ENCODE data around the gene IZUMO1R. TPM values are rescaled to one million over a fixed set of nuclear protein-coding genes. Genes with fewer than 3 reads are reported as not detected.

IZUMO1R gene
- total RNA-seq, 4 donors from 2014 or later: 0.59 TPM; not detected in 3

DNA sequence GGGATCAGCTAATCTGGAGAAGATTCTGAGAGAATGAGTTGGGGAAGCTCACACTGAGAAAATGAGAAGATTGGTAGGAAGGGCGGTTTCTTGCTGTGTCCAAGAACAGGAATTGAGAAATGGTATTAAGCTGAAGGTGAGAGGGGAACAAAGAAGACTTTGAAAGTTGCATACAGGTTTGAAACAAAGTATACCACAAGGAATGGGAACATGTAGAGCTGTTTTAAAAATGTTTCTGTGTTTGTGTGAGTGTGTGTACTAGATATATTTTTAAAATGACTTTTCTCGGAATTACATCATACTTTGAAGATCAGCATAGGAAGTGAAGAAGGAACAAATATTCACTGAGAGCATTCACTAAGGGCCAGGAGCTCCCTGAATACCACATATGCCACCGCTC lies 24.4 kb upstream of the IZUMO1R start:
- H3K27me3 ChIP-seq: no peaks in the 10 kb centered on the region

DNA sequence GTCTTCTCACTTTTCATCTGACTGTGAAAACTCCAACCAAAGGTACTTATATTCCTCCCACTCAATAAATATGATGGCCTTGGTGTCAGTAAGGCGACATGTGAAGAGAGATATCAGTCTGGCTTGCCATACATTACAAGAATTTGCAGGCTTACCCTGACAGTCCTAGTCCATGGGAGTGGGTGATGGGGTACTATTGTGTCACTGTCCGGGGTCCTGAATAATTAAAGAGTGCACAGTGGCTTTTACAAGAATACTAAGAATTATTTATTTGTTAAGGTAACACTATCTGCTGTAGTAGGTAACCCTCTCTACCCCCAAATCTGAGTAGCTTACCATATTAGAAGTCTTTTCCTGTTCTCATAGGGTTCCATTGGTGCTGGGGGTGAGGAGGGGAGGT lies 23.1 kb upstream of the IZUMO1R start:
- H3K27me3 ChIP-seq: no peaks in the 10 kb centered on the region
- H3K9me3 ChIP-seq: no peaks in the 10 kb centered on the region
- H3K27ac ChIP-seq: no peak overlapping the region
- H3K4me1 ChIP-seq: peaks cover 0 to 19% (median 6%) of the 10 kb centered on the region in 4 donors
- no peak overlapping the region for H3K4me3 ChIP-seq
- TF ChIP-seq POLR2A (IDR thresholded peaks at IDR 0.05): no peak
- no peaks in the 10 kb centered on the region for H3K36me3 ChIP-seq
- 86 to 94% methylated on average over 2 of the region's 2 CpGs for WGBS, 2 donors
- DNase-seq (ENCODE audit: low spot score in 2 of 2): no peak

More for the DNA sequence above, 24.4 kb upstream of the IZUMO1R start:
- TF ChIP-seq EP300 (IDR thresholded peaks at IDR 0.05): no peak
- TF ChIP-seq, protein P1, sequence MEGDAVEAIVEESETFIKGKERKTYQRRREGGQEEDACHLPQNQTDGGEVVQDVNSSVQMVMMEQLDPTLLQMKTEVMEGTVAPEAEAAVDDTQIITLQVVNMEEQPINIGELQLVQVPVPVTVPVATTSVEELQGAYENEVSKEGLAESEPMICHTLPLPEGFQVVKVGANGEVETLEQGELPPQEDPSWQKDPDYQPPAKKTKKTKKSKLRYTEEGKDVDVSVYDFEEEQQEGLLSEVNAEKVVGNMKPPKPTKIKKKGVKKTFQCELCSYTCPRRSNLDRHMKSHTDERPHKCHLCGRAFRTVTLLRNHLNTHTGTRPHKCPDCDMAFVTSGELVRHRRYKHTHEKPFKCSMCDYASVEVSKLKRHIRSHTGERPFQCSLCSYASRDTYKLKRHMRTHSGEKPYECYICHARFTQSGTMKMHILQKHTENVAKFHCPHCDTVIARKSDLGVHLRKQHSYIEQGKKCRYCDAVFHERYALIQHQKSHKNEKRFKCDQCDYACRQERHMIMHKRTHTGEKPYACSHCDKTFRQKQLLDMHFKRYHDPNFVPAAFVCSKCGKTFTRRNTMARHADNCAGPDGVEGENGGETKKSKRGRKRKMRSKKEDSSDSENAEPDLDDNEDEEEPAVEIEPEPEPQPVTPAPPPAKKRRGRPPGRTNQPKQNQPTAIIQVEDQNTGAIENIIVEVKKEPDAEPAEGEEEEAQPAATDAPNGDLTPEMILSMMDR (IDR thresholded peaks at IDR 0.05): no peak
- no peak for TF ChIP-seq POLR2A (IDR thresholded peaks at IDR 0.05)
- H3K4me1 ChIP-seq: peaks cover 0 to 19% (median 6%) of the 10 kb centered on the region in 4 donors
- H3K4me3 ChIP-seq: no peak overlapping the region
- no peak overlapping the region for H3K27ac ChIP-seq
- H3K9me3 ChIP-seq: no peaks in the 10 kb centered on the region
- no peak for DNase-seq (ENCODE audit: low spot score in 2 of 2)
- no peaks in the 10 kb centered on the region for H3K36me3 ChIP-seq
- WGBS, 2 donors: 93% methylated on average over 3 of the region's 3 CpGs

DNA sequence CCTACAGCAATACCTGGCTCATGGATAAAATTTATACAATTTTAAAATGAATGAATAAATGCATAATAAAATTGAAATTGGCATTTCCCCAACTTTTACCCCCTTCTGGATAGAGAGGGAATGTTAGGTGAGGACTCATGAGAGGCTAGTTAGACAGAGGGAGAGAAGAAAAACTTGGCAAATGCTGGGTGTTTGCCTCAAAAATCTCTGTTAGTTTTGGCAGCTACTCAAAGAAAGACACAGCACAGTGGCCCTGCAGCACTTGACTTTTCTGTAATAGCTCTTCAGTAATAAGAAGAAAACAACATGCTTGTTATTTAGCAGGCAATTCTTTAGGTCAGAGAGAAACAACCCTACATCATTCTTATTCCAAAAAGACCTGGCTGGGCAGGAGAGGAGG lies 20.7 kb upstream of the IZUMO1R start:
- Histone ChIP-seq H3K36me3 (no peaks in the 10 kb centered on the region), H3K27me3 (no peaks in the 10 kb centered on the region), H3K4me1 (peaks cover 0 to 19% (median 6%) of the 10 kb centered on the region in 4 donors), H3K27ac (peak overlapping the region in 1 of 4 donors; percentile 16), H3K4me3 (no peak overlapping the region), H3K9me3 (no peaks in the 10 kb centered on the region)
- DNase-seq (ENCODE audit: low spot score in 2 of 2): no peak
- no peak for TF ChIP-seq POLR2A (IDR thresholded peaks at IDR 0.05)
- TF ChIP-seq EP300 (IDR thresholded peaks at IDR 0.05): no peak
- TF ChIP-seq, protein P1 (IDR thresholded peaks at IDR 0.05): no peak

DNA sequence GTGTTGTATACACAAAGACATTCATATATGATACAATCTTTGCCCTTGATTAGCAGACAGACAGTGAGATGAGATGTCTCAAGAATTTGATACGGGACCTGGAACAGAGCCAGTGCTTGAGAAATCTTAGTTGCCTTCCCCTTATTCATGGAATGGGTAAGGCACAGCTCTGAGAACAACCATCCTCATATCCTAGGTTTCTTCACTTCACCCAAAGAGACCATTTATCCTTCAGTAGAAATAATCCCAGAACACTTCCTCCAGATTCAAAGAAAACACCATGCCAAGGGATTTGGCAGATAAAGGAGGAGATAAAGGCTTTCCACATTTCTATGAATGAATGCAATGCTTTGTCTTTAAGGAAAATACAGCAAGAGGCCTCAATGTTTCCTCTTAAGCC lies 8.8 kb upstream of the IZUMO1R start:
- Histone ChIP-seq H3K9me3 (peaks cover 0 to 8% (median 4%) of the 10 kb centered on the region in 4 donors), H3K36me3 (no peaks in the 10 kb centered on the region), H3K4me3 (no peak overlapping the region), H3K27me3 (no peaks in the 10 kb centered on the region), H3K27ac (no peak overlapping the region), H3K4me1 (no peaks in the 10 kb centered on the region)
- TF ChIP-seq EP300 (IDR thresholded peaks at IDR 0.05) (no peak), POLR2A (IDR thresholded peaks at IDR 0.05) (no peak)
- TF ChIP-seq, protein P1 (IDR thresholded peaks at IDR 0.05): no peak
- WGBS, 2 donors: 38 to 43% methylated on average over 1 of the region's 1 CpG
- DNase-seq (ENCODE audit: low spot score in 2 of 2): no peak

DNA sequence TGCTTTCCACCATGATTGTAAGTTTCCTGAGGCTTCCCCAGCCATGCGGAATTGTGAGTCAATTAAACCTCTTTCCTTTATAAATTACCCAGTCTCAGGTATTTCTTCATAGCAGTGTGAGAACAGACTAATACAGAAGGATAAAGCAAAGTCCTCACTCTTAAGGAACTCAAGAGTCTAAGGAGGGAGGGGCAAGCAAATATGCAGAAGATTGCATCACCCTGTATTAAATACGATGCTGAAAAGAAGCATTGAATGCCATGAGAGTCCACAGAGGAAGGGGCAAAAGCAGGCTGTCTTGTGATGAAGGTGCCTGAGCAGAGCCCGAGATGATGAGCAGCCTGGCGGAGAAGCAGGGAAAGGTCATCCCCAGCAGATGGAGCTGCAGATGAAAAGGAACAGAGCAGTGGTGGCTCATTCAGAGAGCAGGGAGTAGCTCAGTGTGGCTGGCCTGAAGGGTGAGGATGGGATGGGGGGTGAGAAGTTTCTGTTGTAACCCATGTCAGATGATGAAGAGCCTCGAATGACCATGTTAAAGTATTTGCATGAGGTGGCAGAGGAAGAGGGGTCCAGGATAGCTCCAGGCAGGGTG lies 6.3 kb upstream of the IZUMO1R start:
- Histone ChIP-seq H3K9me3 (no peaks in the 10 kb centered on the region), H3K4me1 (no peaks in the 10 kb centered on the region), H3K27me3 (no peaks in the 10 kb centered on the region), H3K27ac (no peak overlapping the region), H3K4me3 (no peak overlapping the region), H3K36me3 (no peaks in the 10 kb centered on the region)
- TF ChIP-seq POLR2A (IDR thresholded peaks at IDR 0.05) (no peak), EP300 (IDR thresholded peaks at IDR 0.05) (no peak)
- TF ChIP-seq, protein P1 (IDR thresholded peaks at IDR 0.05): no peak
- WGBS, 2 donors: 79% methylated on average over 5 of the region's 5 CpGs
- DNase-seq (ENCODE audit: low spot score in 2 of 2): no peak
